SU-DHL-6 (cell line): Measurements from ENCODE around the gene SLC6A4.

ENCODE experiments used
- H2AFZ ChIP-seq: fragments of 200-600 bp; sonication (generic); 2 replicates; pipeline ENCODE4 v1.6.1; 2014; ENCODE audit warnings: low read depth, mild to moderate bottlenecking, moderate library complexity, mixed read lengths, antibody characterized with exemption, low read length; ENCODE audit not compliant: severe bottlenecking
- H3F3A ChIP-seq: fragments of 200-600 bp; shearing (Covaris generic); 2 replicates; pipeline ENCODE4 v1.6.0; 2016; ENCODE audit warnings: antibody characterized with exemption, mild to moderate bottlenecking; ENCODE audit not compliant: insufficient read depth
- H3K27ac ChIP-seq: fragments of 200-600 bp; sonication (generic); 2 replicates; pipeline ENCODE4 v1.5.1; 2016; ENCODE audit warnings: low read depth, mild to moderate bottlenecking, low read length, moderate library complexity, mixed read lengths
- H3K27me3 ChIP-seq: fragments of 200-600 bp; sonication (generic), shearing (Covaris generic); 2 replicates; pipeline ENCODE4 v1.6.0; 2014; ENCODE audit warnings: mild to moderate bottlenecking, low read length
- H3K36me3 ChIP-seq: fragments of 200-600 bp; sonication (generic); 2 replicates; pipeline ENCODE4 v1.6.1; 2014; ENCODE audit warnings: mild to moderate bottlenecking, low read length, mixed read lengths
- H3K4me2 ChIP-seq: fragments of 300-600, 200-600 bp; shearing (Covaris generic), sonication (generic); 2 replicates; pipeline ENCODE4 v1.6.0; 2014; ENCODE audit warnings: low read length, low read depth, mild to moderate bottlenecking; ENCODE audit not compliant: poor library complexity, severe bottlenecking
- H3K4me3 ChIP-seq: fragments of 200-600 bp; sonication (generic); 2 replicates; pipeline ENCODE4 v1.5.1; 2014; ENCODE audit warnings: antibody characterized with exemption, low read length, mild to moderate bottlenecking, mixed read lengths; ENCODE audit not compliant: insufficient read depth, poor library complexity, severe bottlenecking
- H3K79me2 ChIP-seq: fragments of 200-600 bp; sonication (generic); 2 replicates; pipeline ENCODE4 v1.6.1; 2014; ENCODE audit warnings: mild to moderate bottlenecking, low read length, moderate library complexity; ENCODE audit not compliant: insufficient read depth
- H3K9ac ChIP-seq: fragments of 200-600 bp; sonication (generic); 2 replicates; pipeline ENCODE4 v1.7.0; 2014; ENCODE audit warnings: mild to moderate bottlenecking, low read length
- H3K9me2 ChIP-seq: fragments of 200-600 bp; sonication (generic); replicated peaks from 2 replicates; pipeline ENCODE4 v1.6.1; 2014; ENCODE audit warnings: low read length; ENCODE audit not compliant: insufficient read depth
- H3K9me3 ChIP-seq: fragments of 200-600 bp; sonication (generic); 2 replicates; pipeline ENCODE4 v1.6.1; 2014; ENCODE audit warnings: low read length, mixed read lengths; ENCODE audit not compliant: insufficient read depth
- H4K20me1 ChIP-seq: fragments of 200-600 bp; sonication (generic); 2 replicates; pipeline ENCODE4 v1.6.1; 2014; ENCODE audit warnings: low read depth, mild to moderate bottlenecking, antibody characterized with exemption, low read length, moderate library complexity, mixed read lengths
- CTCF ChIP-seq: fragments of 200-600 bp; sonication (generic); IDR thresholded peaks from one replicate; pipeline ENCODE4 v1.5.1; 2017; ENCODE audit warnings: antibody characterized with exemption, mild to moderate bottlenecking, low read length, moderate library complexity; ENCODE audit not compliant: insufficient read depth, poor library complexity, severe bottlenecking
- EZH2phosphoT487 ChIP-seq: fragments of 200-600 bp; sonication (generic), shearing (Covaris generic); conservative IDR thresholded peaks from 2 replicates; pipeline ENCODE4 v1.6.1; 2018; ENCODE audit warnings: mild to moderate bottlenecking, antibody characterized with exemption, low read length, moderate library complexity, mixed read lengths

SLC6A4 gene

DNA sequence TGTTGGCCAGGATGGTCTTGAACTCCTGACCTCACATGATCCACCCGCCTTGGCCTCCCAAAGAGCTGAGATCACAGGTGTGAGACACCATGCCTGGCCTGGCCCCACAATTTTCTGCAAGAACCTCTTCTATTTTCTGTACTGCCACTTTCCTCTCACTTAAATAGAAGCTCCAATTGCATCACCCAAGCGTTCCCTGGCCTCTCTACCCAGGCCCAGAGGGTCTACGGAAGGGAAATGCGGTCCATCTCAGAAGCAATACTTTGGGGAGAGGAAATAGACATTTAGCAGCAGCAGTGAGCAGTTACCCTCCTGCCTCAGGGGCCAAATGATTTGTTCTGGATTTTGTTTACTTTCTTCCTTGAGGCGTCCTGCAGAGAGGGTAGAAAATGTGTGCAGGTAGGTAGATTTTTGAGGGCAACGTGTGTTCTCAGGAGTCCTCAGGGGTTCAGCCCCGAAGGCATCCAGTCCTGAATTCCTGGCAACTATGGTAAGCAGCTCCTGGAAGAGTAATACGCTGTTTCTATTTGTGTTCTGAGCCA is 11.0 kb downstream of the SLC6A4 start:
- H3K27me3 ChIP-seq, result no peaks in the 10 kb centered on the region
- H3K79me2 ChIP-seq, result no peaks in the 10 kb centered on the region
- H3K4me2 ChIP-seq, result no peak overlapping the region
- no peaks in the 10 kb centered on the region for H3K9me2 ChIP-seq
- TF ChIP-seq CTCF (no peak), EZH2phosphoT487 (no peak)
- no peak overlapping the region for H3K9ac ChIP-seq
- H3K4me3 ChIP-seq, result no peak overlapping the region
- H3K36me3 ChIP-seq, result no peaks in the 10 kb centered on the region
- H4K20me1 ChIP-seq, result no peaks in the 10 kb centered on the region
- H3K9me3 ChIP-seq, result no peaks in the 10 kb centered on the region
- no peak overlapping the region for H3K27ac ChIP-seq
- no peak overlapping the region for H2AFZ ChIP-seq
- no peaks in the 10 kb centered on the region for H3F3A ChIP-seq

- TF ChIP-seq CTCF, result no peak
- TF ChIP-seq EZH2phosphoT487, result no peak
- H3K27ac ChIP-seq, result no peak overlapping the region
- no peaks in the 10 kb centered on the region for H3K9me2 ChIP-seq
- no peaks in the 10 kb centered on the region for H3F3A ChIP-seq
- H2AFZ ChIP-seq, result no peak overlapping the region
- no peak overlapping the region for H3K9ac ChIP-seq
- H3K9me3 ChIP-seq, result no peaks in the 10 kb centered on the region
- H3K36me3 ChIP-seq, result no peaks in the 10 kb centered on the region
- no peaks in the 10 kb centered on the region for H3K79me2 ChIP-seq
- H3K4me2 ChIP-seq, result no peak overlapping the region
- no peaks in the 10 kb centered on the region for H4K20me1 ChIP-seq
- no peaks in the 10 kb centered on the region for H3K27me3 ChIP-seq
- H3K4me3 ChIP-seq, result no peak overlapping the region
These were observed 12.7 kb downstream of the SLC6A4 start for GRCh38 chr17:30222721-30223175.

DNA sequence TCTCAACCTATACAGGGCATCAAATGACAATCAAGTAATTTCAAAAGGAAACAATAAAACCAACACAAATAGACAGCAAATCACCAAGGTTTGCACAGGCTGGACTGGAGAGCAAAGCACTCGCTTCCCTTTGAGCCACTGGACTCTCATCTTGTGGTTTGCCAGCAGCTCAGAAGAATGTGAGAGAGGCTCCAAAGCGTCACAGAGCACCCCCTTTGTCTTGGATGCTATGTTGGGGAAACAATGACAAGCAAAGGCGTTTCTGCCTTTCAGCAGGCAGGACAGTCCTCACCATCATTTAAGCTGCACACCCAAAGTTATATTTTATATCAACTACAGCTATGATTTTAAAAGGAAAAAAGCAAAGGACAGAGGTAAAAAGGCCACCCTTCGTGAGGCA is 13.2 kb downstream of the SLC6A4 start:
- Histone ChIP-seq H3K36me3 (no peaks in the 10 kb centered on the region), H2AFZ (no peak overlapping the region), H3K9ac (no peak overlapping the region), H4K20me1 (no peaks in the 10 kb centered on the region), H3K27ac (no peak overlapping the region), H3K9me3 (no peaks in the 10 kb centered on the region), H3F3A (no peaks in the 10 kb centered on the region), H3K4me2 (no peak overlapping the region), H3K27me3 (no peaks in the 10 kb centered on the region), H3K4me3 (no peak overlapping the region), H3K9me2 (no peaks in the 10 kb centered on the region), H3K79me2 (no peaks in the 10 kb centered on the region)
- TF ChIP-seq CTCF, result no peak
- TF ChIP-seq EZH2phosphoT487, result no peak
